Smooth muscle cell (in vitro differentiated cells): ENCODE data around the gene SH2D3C. TPM values are rescaled to one million over a fixed set of nuclear protein-coding genes. Genes with fewer than 3 reads are reported as not detected.

ENCODE experiments used
- DNase-seq: peaks from one replicate; lab custom pipeline; 2025; ENCODE audit not compliant: unreplicated experiment; lab: John Stamatoyannopoulos, UW
- H2AFZ ChIP-seq: fragments of 200-600 bp; sonication (generic); 2 replicates; pipeline ENCODE4 v1.6.0; 2016; ENCODE audit warnings: antibody characterized with exemption, low read depth, mild to moderate bottlenecking
- H3F3A ChIP-seq: fragments of 200-600 bp; sonication (generic); 2 replicates; pipeline ENCODE4 v1.6.0; 2017; ENCODE audit warnings: antibody characterized with exemption, low read depth
- H3K27ac ChIP-seq: fragments of 200-600 bp; sonication (generic); 2 replicates; pipeline ENCODE4 v1.5.1; 2016; ENCODE audit warnings: low read depth, mild to moderate bottlenecking
- H3K27me3 ChIP-seq: fragments of 200-600 bp; sonication (generic); 2 replicates; pipeline ENCODE4 v1.6.1; 2016; ENCODE audit warnings: low read depth, mild to moderate bottlenecking
- H3K36me3 ChIP-seq: fragments of 200-600 bp; sonication (generic); 2 replicates; pipeline ENCODE4 v1.5.1; 2016; ENCODE audit warnings: low read depth
- H3K4me1 ChIP-seq: fragments of 200-600 bp; sonication (generic); 2 replicates; pipeline ENCODE4 v1.5.1; 2016; ENCODE audit warnings: low read depth
- H3K4me2 ChIP-seq: fragments of 200-600 bp; sonication (generic); 2 replicates; pipeline ENCODE4 v1.6.0; 2016; ENCODE audit warnings: mild to moderate bottlenecking
- H3K4me3 ChIP-seq: fragments of 200-600 bp; sonication (generic); 2 replicates; pipeline ENCODE4 v1.5.1; 2016; ENCODE audit warnings: mild to moderate bottlenecking
- H3K79me2 ChIP-seq: fragments of 200-600 bp; sonication (generic); 2 replicates; pipeline ENCODE4 v1.6.0; 2016; ENCODE audit warnings: low read depth, mild to moderate bottlenecking
- H3K9ac ChIP-seq: fragments of 200-600 bp; sonication (generic); 2 replicates; pipeline ENCODE4 v1.6.0; 2016; ENCODE audit warnings: low read depth
- H3K9me3 ChIP-seq: fragments of 200-600 bp; sonication (generic); replicated peaks from 2 replicates; pipeline ENCODE4 v1.5.1; 2016; ENCODE audit warnings: low read depth
- H4K20me1 ChIP-seq: fragments of 200-600 bp; sonication (generic); 2 replicates; pipeline ENCODE4 v1.6.0; 2016; ENCODE audit warnings: low read depth
- CTCF ChIP-seq: fragments of 200-600 bp; sonication (generic); IDR thresholded peaks from 2 replicates; pipeline ENCODE4 v1.5.1; 2017; ENCODE audit warnings: borderline replicate concordance, mild to moderate bottlenecking, antibody characterized with exemption; ENCODE audit not compliant: insufficient read depth, poor library complexity, severe bottlenecking
- WGBS: methylation state at CpG from one replicate; pipeline ENCODE4 v1.1.7; 2016; ENCODE audit warnings: low lambda C conversion rate; 5-methylcytosine and 5-hydroxymethylcytosine counted together
- polyA plus RNA-seq: library from polyadenylated mRNA; unstranded; fragments of >200 nt; fragmentation: Nextera tagmentation; extraction: Ambion mirVana; gene quantifications from 2 replicates; pipeline ENCODE4 v1.2.1, GENCODE V29; 2016
- total RNA-seq: library from RNA; depleted of rRNA; stranded (reverse); fragments of >200 nt; gene quantifications from 2 replicates; pipeline ENCODE4 v1.2.3, GENCODE V29; 2014

SH2D3C gene
- total and polyA plus RNA-seq, 2 experiments from 2014 or later, result 0.54 TPM; not detected in 1

GRCh38 chr9:127720865-127721227 lies 57.6 kb downstream of the SH2D3C start:
- no peaks in the 10 kb centered on the region for H4K20me1 ChIP-seq
- H3K27ac ChIP-seq, result no peak overlapping the region
- no peak overlapping the region for H3K9ac ChIP-seq
- H3K4me3 ChIP-seq, result no peak overlapping the region
- no peaks in the 10 kb centered on the region for H3F3A ChIP-seq
- H3K4me2 ChIP-seq, result no peak overlapping the region
- H3K79me2 ChIP-seq, result no peaks in the 10 kb centered on the region
- no peaks in the 10 kb centered on the region for H3K4me1 ChIP-seq
- no peaks in the 10 kb centered on the region for H3K9me3 ChIP-seq
- H3K36me3 ChIP-seq, result no peaks in the 10 kb centered on the region
- H2AFZ ChIP-seq, result no peak overlapping the region
- TF ChIP-seq CTCF, result no peak
- no peaks in the 10 kb centered on the region for H3K27me3 ChIP-seq
- DNase-seq, result no peak

- WGBS, result 89% methylated on average over 12 of the region's 12 CpGs
- H2AFZ ChIP-seq, result no peak overlapping the region
Measured at GRCh38 chr9:127720031-127720864, 58.2 kb downstream of the SH2D3C start.

GRCh38 chr9:127717766-127718165 lies 60.7 kb downstream of the SH2D3C start:
- DNase-seq, result no peak
- Histone ChIP-seq H3F3A (no peaks in the 10 kb centered on the region), H4K20me1 (no peaks in the 10 kb centered on the region), H3K79me2 (no peaks in the 10 kb centered on the region), H3K4me2 (no peak overlapping the region), H3K36me3 (no peaks in the 10 kb centered on the region), H3K27ac (no peak overlapping the region), H3K9ac (no peak overlapping the region), H3K9me3 (no peaks in the 10 kb centered on the region), H3K27me3 (no peaks in the 10 kb centered on the region), H3K4me3 (no peak overlapping the region), H3K4me1 (peaks cover 4% of the 10 kb centered on the region), H2AFZ (no peak overlapping the region)
- TF ChIP-seq CTCF, result no peak
- WGBS, result 93% methylated on average over 5 of the region's 5 CpGs

More at GRCh38 chr9:127720031-127720864, 58.2 kb downstream of the SH2D3C start:
- Histone ChIP-seq H3K9me3 (no peaks in the 10 kb centered on the region), H3K4me1 (no peaks in the 10 kb centered on the region), H3K36me3 (no peaks in the 10 kb centered on the region), H3F3A (no peaks in the 10 kb centered on the region), H3K27ac (no peak overlapping the region), H3K4me3 (no peak overlapping the region), H3K27me3 (no peaks in the 10 kb centered on the region), H4K20me1 (no peaks in the 10 kb centered on the region), H3K79me2 (no peaks in the 10 kb centered on the region), H3K9ac (no peak overlapping the region), H3K4me2 (no peak overlapping the region)
- DNase-seq, result no peak
- TF ChIP-seq CTCF, result no peak

GRCh38 chr9:127716412-127716811 lies 62.1 kb downstream of the SH2D3C start:
- no peaks in the 10 kb centered on the region for H3K27me3 ChIP-seq
- TF ChIP-seq CTCF, result no peak
- no peaks in the 10 kb centered on the region for H3F3A ChIP-seq
- H2AFZ ChIP-seq, result no peak overlapping the region
- no peaks in the 10 kb centered on the region for H3K9me3 ChIP-seq
- H3K4me2 ChIP-seq, result peak overlapping the region; percentile 100
- no peaks in the 10 kb centered on the region for H4K20me1 ChIP-seq
- peak overlapping the region; percentile 55 for H3K27ac ChIP-seq
- H3K79me2 ChIP-seq, result no peaks in the 10 kb centered on the region
- peaks cover 11% of the 10 kb centered on the region for H3K4me1 ChIP-seq
- no peak overlapping the region for H3K4me3 ChIP-seq
- H3K36me3 ChIP-seq, result no peaks in the 10 kb centered on the region
- DNase-seq, result no peak
- 88% methylated on average over 9 of the region's 9 CpGs for WGBS
- peak overlapping the region; percentile 77 for H3K9ac ChIP-seq
